Posterior vena cava (tissue), 2 donors: ENCODE results near the gene ACTL10. TPM values are rescaled to one million over a fixed set of nuclear protein-coding genes. Genes with fewer than 3 reads are reported as not detected.

Experiments used
- DNase-seq: peaks from one replicate; pipeline ENCODE4 v3.0.0-alpha.2; 2020; ENCODE audit warnings: low spot score
- intact Hi-C, 2 donors: fragments of 100-400 bp; cut with DNase I; formaldehyde crosslinking; loops; one replicate each; pipeline versions ENCODE4 v1.14.1 to v1.14.2; 2022 to 2023
- total RNA-seq, 2 donors: library from RNA; stranded (reverse); fragmentation: NEBNext Ultra II Directional; extraction: Animal tissue kit (Norgen Biotek cat#: 25700); gene quantifications; one replicate each; pipeline ENCODE4 v1.2.1, GENCODE V29; 2021
- donor health status: DM: yes; HTN: yes; CAD: no.
- donor health status: DM: yes; HTN: yes; CAD: no.

Gene ACTL10
- total RNA-seq, 2 donors from 2014 or later = 1.2 to 1.4 TPM

DNA sequence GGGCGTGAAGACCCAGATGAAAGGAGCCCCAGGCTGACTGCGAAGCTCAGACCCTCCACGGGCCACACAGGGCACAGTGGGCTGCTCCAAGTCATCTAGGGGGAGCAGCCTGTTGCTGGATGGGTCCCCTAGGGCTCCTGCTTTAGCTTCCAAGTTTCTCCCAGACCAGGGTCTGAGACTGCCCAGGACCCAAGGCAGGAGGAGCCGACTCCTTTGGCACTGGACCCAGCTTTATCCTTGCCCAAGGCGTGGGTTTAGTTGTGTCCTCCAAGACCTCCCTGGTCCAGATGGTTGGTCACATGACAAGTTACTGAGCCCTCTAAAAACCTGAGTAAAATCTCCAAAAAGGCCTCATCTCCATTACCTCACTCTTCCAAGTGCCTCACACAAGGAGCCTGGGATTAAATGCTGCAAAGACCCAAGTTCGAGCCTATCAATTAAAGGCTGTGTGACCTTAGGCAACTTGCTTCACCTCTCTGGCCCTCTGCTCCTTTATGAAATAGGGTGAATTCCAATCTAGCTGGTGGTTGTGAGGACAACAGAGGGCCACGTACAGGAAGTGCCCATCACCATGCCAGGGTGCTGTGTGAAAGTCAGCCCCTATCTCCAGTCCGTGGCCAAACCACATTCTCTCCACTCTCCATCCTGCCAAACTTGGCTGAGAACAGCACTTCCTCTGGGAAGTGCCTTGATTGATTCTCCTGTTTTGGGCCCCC, 5.0 kb downstream of the ACTL10 start:
- DNase-seq = no peak
- intact Hi-C loops = no loop called here

DNA sequence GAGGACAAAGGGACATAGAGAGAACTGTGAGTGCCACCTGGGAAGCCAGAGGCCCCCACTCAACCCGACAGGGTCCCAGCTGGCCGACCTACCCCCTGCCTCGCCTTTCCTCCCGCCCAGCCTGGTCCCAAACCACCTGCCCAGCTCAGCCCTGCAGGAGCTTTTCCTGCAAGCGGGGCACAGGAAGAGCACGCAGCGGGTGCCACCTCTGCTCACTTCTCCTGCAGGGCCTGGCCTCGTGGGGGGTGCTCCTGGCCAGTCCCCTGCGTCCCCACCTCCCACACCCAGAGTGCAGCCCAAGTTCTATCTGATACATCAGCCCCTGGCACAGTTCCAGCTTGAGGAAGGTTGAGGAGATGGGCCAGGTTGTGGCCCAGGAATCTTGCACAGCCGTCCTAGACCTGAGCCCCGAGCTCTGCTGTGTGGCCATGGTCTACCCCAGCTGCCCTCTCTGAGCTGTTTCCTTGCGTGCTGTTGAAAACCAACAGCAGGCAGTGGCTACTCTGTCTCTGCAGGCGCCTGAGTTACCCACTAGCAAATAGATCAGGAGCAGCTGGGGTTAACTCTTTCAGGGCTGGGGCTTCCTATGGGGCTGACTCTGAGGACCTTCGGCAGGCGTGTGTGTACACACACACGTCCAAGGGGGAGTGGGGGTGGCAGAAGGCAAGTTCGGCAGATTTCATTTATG, 5.8 kb downstream of the ACTL10 start:
- DNase-seq = no peak
- intact Hi-C loops = no loop called here

DNA sequence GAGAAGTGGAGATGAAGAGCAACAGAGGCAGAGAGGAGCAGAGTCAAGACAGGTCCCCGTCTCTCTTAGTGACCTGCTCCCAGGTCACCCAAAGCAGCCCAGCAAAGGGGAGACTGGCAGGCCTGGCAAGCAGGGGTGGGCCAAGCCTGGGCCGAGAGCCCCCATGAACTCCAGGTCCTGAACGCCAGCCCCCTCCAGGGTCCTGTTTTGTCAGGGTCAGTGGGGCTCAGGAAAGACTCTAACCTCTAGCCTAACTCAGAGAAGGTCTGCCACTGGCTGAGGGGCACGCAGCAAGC, 6.3 kb downstream of the ACTL10 start:
- no peak for DNase-seq
- intact Hi-C loops = no loop called here

DNA sequence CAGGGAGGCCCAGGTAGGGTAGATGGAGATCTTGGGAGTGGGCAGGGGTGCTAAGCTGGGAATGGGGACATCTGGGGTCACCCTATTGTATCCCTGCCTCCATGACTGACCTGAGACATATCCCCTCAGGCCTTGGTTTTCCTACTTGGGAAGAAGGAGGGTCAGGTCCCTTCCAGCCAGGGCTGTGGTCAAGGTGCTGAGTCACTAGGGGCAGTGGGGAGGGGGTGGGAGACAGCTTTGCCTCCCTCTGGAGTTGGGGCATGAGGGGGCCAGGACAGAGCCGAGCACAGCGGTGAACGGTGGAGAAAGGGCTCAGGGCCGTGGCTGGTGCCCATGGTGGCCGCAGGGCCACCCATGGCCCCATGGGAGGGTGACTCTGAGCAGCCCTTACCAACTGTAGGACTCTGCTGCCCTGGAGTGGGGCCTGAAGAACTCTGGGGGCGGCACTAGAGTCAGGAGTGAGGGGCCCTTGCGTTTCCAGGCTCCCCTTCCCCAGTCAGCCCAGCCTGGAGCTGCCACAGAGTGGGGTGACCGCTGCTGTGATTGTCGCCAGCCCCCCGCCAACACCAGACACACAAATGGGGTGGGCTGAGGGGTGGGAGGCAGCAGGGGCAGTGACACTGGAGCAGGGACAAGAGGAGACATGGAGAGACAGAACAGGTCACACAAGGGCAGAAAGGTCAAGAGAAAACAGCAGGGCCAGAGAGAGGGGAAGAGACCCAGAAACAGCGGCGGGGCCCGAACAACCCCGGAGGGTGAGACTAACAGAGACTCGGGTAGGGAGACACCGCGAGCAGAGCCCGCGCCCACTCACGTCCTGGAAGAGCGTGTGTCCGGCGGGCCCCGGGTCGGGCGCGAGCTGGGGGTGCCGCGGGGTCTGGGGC, 6.9 kb downstream of the ACTL10 start:
- no peak for DNase-seq
- intact Hi-C loops = no loop called here

DNA sequence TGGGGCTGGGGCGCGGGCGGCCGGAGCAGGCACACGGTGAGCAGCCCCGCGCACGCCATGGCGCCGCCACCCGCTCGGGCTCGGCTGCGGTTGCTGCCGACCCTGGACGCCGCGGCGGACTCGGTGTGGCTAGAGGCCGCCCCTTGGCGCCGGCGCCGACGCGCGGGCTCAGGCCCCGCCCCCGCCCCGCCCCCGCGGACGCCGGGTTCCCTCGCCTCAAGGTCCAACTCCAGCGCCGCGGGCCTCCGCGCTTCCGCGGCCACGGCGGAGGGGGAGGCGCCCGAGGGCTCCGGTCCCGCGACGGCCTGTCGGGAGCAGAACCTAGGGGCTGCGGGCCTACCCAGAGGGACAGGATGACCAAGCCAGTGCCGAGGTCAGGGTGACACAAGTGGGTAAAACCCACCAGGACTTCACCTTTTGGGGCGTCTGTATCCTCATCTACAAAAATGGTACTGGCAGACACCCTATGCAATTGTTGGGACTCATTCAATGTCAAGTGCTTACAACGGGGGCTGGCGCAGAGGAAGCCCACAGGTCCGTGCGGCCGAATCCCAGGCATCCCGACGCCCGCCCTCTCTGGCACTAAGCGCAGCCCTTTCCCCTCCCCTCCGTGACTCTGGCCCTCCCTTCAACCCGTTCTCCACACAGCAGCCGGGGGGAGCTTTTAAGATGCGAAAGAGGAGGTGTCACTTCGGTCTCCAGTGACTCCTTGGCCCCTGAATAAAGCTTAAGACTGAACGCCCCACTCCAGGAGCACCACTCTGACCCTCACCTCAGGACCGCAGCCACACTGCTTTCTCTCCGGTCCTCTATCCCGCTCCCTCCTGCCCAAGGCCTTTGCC, 7.8 kb downstream of the ACTL10 start, which contains the start of gene NECAB3:
Gene NECAB3, minus strand, starts transcription at position 135 of the 842 bp plus-strand sequence. Its CDS starts 76 bp downstream, at position 59.
- DNase-seq = peak; percentile 92
- intact Hi-C loops = no loop called here

DNA sequence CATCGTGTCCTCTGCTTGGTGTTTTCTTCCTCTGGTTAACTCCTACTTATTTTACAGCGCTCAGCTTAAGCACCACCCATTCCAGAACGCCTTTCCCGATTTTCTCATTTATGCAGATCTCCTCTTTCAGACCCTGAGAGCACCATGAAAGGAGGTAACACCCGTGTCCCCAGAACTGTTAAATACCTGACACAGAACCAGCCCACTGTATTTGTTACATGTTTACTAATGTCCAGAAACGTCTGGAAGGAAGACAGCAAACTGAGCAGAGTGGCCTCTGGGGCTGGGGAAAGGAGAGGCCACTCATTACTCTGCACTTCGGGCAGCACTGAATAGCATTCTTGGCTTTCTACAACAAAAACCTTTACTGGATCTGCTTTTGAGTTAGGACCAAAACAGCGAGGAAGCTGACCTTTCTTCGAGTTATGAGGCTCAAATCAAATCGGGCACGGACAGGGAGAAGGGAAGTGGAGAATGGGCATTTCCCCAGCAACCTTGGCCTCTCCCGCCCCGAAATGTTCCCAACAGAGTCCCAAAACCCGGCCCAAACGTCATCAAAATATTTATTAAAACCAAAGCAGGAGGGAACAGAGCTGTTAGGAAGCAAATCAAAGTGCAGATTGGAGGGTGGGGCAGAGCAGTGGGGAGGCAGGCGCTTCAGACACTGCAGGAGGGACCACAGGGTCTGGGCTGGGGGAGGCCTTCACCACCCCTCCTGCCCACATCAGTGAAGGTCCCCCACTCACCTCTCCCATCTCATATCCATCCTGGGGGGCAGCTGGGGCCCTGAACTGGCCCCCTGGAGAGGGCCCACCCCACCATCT, 8.6 kb downstream of the ACTL10 start:
- DNase-seq = no peak
- intact Hi-C loops = no loop called here

DNA sequence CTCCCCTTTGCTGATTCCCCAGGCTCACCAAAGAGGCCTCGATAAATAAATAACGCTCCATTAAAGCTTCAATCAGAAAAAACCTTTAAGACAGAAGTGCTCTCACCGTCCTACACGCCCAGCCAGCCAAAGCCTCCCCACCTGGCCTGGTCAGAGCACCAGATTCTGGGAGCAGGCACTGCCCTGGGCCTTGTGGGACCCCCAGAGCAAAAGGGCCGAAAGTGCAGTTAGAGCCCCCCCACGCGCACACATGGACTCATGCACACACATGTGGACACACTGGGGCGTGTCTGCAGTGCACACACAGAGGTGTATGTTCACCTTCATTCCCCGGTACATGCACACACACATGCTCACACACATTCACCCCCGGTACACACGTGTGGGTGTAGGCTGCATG, 9.4 kb downstream of the ACTL10 start:
- intact Hi-C loops = no loop called here
- DNase-seq = no peak

DNA sequence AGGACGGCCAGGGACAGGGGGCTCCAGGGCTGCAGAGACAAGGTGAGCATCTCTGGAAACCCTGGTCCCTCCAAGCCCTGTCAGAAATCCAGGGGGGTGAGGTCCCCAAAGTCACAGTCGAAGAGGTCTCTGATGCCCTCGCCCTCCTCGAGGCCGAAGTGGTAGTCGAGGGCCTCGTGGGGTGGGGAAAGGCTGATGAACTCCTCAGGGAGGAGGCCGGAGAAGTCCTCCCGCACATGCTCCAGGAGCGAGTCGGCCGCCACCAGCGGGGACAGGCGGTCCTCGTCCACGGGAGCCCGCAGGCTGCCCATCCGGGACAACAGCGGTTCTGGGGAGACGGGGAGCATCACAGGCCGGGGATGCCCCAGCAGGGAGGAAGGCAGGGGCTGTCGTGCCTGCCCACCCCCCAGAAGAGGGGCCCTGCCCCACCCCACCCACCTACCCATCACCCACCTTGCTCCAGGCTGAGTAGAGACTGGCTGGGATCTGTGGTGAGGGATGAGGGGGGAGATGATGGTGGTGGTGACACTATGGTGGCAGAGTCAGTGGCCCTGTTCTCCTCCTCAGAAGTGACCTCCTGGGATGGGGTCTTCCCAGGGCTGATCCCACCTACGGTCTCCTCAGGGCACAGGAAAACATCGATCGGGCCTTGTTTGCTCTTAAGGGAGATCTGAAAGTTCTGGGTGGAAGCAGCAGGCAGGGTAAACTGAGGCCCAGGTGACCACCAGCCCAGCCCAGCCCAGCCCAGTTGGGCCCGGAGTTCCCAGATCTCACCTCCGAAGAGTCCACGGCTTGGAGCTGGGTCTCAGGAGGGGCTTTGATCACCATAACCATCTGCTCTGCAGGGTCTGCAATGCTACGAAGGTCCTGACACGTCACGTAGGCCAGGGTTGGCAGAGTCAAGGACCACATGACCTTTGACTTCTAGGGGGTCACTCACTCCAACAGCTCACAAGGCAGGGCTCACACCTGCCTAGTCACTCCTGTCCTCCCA, 10.2 kb downstream of the ACTL10 start:
- no peak for DNase-seq
- intact Hi-C loops = no loop called here

DNA sequence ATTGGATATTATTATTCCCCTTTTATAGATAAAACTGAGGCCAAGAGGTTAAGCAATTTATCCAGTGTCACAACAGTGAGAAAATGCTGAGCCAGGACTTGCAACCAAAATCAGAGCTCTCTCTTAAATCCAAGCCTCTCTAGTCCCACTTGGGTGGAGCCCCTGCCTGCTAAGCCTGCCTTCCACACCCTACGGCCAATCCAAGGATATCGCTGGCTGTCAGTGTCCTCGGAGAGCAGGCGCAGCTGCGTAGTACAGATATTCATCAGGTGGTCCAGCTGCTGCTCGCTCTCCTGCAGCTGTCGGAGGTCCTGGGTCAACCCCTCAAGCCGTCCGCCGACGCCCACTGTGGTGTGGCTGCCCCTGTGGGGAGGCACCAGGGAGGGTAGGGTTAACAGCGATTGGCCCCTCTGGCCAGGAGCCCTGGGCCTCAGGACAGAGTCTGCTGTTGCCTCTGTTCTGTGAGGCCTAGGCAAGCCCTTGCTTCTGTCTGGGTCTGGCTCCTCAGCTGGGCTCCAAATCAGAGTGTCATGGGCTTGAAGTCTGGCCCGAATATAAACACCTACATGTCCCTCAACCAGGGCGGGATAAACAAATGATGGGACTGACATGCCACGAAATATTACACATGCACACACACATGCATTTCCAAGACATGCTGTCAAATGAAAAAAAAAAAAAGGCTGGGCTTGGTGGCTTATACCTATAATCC, 11.4 kb downstream of the ACTL10 start:
- no peak for DNase-seq
- intact Hi-C loops = no loop called here

DNA sequence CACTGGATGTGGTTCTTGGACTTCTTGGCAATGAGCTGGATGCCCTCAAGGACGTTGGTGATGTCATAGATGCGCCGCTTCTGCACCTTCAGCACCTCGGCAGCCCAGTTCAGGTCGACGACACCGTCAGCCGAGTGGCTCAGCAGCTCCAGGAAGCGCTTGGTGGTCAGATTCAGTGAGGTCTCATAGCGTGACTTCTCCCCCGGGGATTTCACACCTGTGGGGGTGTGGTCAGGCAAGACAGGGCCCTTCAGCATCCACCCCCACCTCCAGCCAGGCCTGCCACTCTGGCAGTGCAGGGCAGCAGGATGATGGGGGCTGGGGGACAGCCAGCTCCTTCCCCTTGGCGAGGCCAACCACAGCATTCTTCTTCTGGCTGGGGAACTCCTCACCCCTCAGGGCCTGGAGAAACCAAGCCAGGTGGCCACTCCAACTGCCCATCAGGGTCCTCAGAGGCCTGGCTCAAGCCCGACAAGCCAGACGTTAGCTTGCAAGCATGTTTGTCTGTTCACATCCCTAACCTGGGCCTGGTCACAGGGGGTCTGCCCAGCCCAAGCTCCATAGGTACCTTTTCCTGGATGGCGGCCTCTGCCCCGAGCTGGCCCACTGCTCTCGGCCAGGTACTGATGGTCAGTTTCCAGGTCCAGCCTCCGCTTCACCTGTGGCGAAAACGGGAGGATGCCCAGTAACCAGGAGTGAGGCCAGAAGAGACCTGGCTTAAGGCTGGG, 13.2 kb downstream of the ACTL10 start:
- DNase-seq = no peak

DNA sequence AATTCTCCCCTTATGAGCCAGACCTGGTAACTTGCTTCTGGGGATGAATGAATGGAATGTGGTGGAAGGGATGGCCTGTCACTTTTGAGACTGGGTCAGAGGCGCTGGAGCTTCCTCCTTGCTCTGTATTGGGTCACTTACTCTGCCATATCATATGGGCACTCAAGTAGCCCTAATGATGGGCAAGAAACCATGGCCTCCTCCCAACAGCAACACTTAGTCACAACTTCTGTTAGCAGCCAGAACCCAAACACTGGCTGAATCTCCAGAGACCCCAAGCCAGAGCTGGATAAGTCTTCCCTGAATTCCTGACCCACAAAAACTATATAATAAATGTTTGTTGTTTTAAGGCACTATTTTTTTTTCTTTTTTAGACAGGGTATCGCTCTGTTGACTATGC, 13.9 kb downstream of the ACTL10 start:
- DNase-seq = no peak
- intact Hi-C loops = no loop called here

More for the DNA sequence above, 13.2 kb downstream of the ACTL10 start:
- intact Hi-C loops = no loop called here

DNA sequence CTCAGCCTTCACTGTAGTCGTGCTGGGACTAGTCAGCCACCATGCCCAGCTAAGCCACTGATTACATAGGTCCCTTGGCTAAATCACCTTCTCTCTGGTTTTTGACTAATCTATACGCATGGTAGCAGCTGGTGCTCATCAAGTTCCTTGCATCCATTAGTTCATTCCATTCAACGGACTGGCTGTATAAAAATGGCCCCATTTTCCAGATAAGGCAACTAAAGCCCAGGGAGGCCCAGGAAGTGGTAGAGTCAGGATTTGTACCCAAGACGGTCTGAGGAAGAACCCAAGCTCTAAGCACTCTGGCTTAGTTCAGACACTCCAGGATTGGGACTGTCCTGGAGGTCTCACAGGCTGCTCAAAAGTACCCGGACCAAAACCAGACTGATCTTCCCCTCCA, 14.5 kb downstream of the ACTL10 start:
- intact Hi-C loops = no loop called here
- no peak for DNase-seq

DNA sequence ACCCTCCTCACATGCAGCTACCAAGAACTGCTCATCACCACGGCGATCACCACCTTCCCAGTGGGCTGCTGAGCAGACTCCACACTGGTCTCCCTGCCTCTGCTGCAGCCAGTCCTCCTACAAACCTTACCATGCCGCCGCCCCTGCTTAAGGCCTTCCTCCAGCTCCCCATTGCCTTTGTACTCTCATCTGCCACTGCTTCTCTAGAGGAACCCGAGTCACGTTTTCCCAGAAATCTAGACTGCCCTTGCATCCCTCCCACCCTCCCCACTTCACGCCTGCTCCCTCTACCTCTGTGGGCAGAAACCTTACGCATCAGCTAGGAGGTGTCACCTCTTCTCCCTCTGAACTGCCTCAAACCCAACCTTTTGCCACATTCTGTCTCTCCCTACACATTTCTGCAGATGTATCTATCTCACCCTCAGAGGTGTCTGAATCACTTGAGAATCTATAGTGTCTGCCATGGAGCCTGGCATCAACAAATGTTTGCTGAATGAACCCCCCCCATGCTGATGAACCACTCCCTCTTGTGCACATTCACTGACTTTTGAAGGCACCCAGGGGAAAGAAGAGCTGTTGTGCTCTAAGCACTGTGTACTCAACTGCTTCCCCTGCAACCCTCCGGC, 15.1 kb downstream of the ACTL10 start:
- no peak for DNase-seq
- intact Hi-C loops = no loop called here

DNA sequence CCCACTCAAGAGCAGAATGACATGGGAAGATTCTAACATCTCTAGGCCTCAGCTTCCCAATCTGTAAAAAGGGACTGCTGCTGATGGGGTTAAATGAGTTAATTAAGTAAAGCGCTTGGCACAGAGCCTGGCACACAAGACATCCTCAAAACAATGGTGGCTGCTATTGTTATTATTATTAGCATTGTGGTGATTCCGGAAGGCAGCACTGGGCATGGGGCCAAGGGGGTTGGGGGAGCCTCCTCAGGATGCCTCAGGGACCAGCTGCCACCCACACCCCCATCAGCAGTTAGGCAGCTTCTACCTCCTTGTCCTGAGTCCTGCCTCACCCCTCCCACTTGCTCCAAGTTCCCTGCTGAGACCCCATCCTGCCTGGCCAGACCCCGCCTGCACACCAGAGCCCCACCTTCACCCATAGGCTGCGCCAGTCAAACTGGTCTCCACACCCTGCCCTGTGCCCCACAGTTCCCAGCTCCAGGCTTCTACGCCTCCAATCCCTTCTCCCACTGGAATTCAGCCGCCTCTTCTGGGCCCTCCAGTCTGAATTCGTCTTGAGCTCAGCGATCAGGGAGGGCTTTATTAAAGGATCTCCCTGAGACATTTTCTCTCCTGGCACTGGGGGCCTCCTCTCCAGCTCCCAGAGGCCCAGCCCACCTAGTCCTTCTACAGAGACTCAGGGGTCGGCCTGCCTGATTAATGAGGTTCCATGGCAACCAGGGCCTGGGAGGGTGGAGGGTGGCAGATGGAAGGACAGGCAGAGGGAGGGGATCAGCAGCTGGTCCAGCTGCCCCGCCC, 18.0 kb downstream of the ACTL10 start:
- intact Hi-C loops = no loop called here
- DNase-seq = no peak
